ENCODE measurements around the gene MISP. TPM values are rescaled to one million over a fixed set of nuclear protein-coding genes. Genes with fewer than 3 reads are reported as not detected.

The MISP gene
- total and polyA plus RNA-seq, 9 donors: 0.08 to 44.0 (median 0.55) TPM

- 75 to 88% (median 82%) methylated on average over 5 of the region's 5 CpGs for WGBS, 3 donors
- TF ChIP-seq CTCF (IDR thresholded peaks at IDR 0.05) (no peak), POLR2A (IDR thresholded peaks at IDR 0.05) (no peak), EP300 (IDR thresholded peaks at IDR 0.05) (no peak)
- Histone ChIP-seq H3K36me3 (no peaks in the 10 kb centered on the region), H3K27ac (no peak overlapping the region), H3K4me1 (ENCODE audit: insufficient read depth) (no peaks in the 10 kb centered on the region), H3K4me3 (no peak overlapping the region), H3K9me3 (no peaks in the 10 kb centered on the region), H3K27me3 (no peaks in the 10 kb centered on the region)
- no peak for DNase-seq
- intact Hi-C loops (cut with DNase I): loop anchor here in 2 of 4 donors (10.0 kb wide), 3 partner anchors 143 to 223 kb away; partner anchors contain the start of genes KISS1R (in 1 of the 2), R3HDM4 (in 1 of the 2) and WDR18 (in 1 of the 2)
Observed at GRCh38 chr19:772063-772462, 21.2 kb downstream of the MISP start.

- Histone ChIP-seq H3K27ac (no peak overlapping the region), H3K27me3 (no peaks in the 10 kb centered on the region), H3K4me3 (no peak overlapping the region), H3K4me1 (ENCODE audit: insufficient read depth) (no peaks in the 10 kb centered on the region), H3K36me3 (no peaks in the 10 kb centered on the region), H3K9me3 (no peaks in the 10 kb centered on the region)
- intact Hi-C loops (cut with DNase I): loop anchor here in 2 of 4 donors (10.0 kb wide), 3 partner anchors 142 to 222 kb away; partner anchors contain the start of genes KISS1R (in 1 of the 2), R3HDM4 (in 1 of the 2) and WDR18 (in 1 of the 2)
- DNase-seq: no peak
- WGBS, 3 donors: 65 to 80% (median 74%) methylated on average over 17 to 18 of the region's 18 CpGs
- TF ChIP-seq CTCF (IDR thresholded peaks at IDR 0.05): no peak
- TF ChIP-seq EP300 (IDR thresholded peaks at IDR 0.05): no peak
- no peak for TF ChIP-seq POLR2A (IDR thresholded peaks at IDR 0.05)
Observed at GRCh38 chr19:772730-773436, 22.0 kb downstream of the MISP start.

GRCh38 chr19:776549-776948, 25.6 kb downstream of the MISP start:
- DNase-seq: no peak
- WGBS, 3 donors: 85 to 89% (median 89%) methylated on average over 18 of the region's 18 CpGs
- Histone ChIP-seq H3K4me3 (no peak overlapping the region), H3K36me3 (no peaks in the 10 kb centered on the region), H3K4me1 (ENCODE audit: insufficient read depth) (no peaks in the 10 kb centered on the region), H3K9me3 (no peaks in the 10 kb centered on the region), H3K27ac (no peak overlapping the region), H3K27me3 (no peaks in the 10 kb centered on the region)
- intact Hi-C loops (cut with DNase I): loop anchor here in 2 of 4 donors (10.0 kb wide), 3 partner anchors 138 to 218 kb away; partner anchors contain the start of genes KISS1R (in 1 of the 2), R3HDM4 (in 1 of the 2) and WDR18 (in 1 of the 2)
- TF ChIP-seq POLR2A (IDR thresholded peaks at IDR 0.05): no peak
- TF ChIP-seq EP300 (IDR thresholded peaks at IDR 0.05): no peak
- no peak for TF ChIP-seq CTCF (IDR thresholded peaks at IDR 0.05)

GRCh38 chr19:778910-779653, 28.2 kb downstream of the MISP start:
- Histone ChIP-seq H3K36me3 (no peaks in the 10 kb centered on the region), H3K27ac (no peak overlapping the region), H3K27me3 (no peaks in the 10 kb centered on the region), H3K4me1 (ENCODE audit: insufficient read depth) (peaks cover 4% of the 10 kb centered on the region), H3K4me3 (no peak overlapping the region), H3K9me3 (no peaks in the 10 kb centered on the region)
- no peak for TF ChIP-seq EP300 (IDR thresholded peaks at IDR 0.05)
- no peak for TF ChIP-seq CTCF (IDR thresholded peaks at IDR 0.05)
- intact Hi-C loops (cut with DNase I): loop anchor here in 2 of 4 donors (10.0 kb wide), 3 partner anchors 136 to 216 kb away; partner anchors contain the start of genes KISS1R (in 1 of the 2), R3HDM4 (in 1 of the 2) and WDR18 (in 1 of the 2)
- DNase-seq: peak in 2 of 5 donors; percentile 45 to 53
- 44 to 58% (median 45%) methylated on average over 36 of the region's 36 CpGs for WGBS, 3 donors
